Skeletal muscle satellite cell (primary cell): ENCODE results near the gene LGR4.
"Not testable (repeated sequence)": the region's sequence is repeated elsewhere in the genome, so short reads cannot be mapped to it uniquely, and the experiment has no call there.

Experiments used
- H3K27me3 ChIP-seq: 2 replicates; pipeline ENCODE4 v1.7.0; 2013; ENCODE audit warnings: low read length; ENCODE audit not compliant: control insufficient read depth, insufficient read depth
- H3K36me3 ChIP-seq: 2 replicates; pipeline ENCODE4 v1.7.0; 2013; ENCODE audit warnings: mild to moderate bottlenecking, control low read depth, low read length; ENCODE audit not compliant: insufficient read depth
- H3K4me1 ChIP-seq: 2 replicates; pipeline ENCODE4 v1.7.0; 2013; ENCODE audit warnings: low read length; ENCODE audit not compliant: control insufficient read depth, insufficient read depth
- H3K4me2 ChIP-seq: 2 replicates; pipeline ENCODE4 v1.7.0; 2013; ENCODE audit warnings: mild to moderate bottlenecking, low read length
- H3K4me3 ChIP-seq: 2 replicates; pipeline ENCODE4 v1.7.0; 2013; ENCODE audit warnings: low read length
- H3K9ac ChIP-seq: 2 replicates; pipeline ENCODE4 v1.7.0; 2013; ENCODE audit warnings: mild to moderate bottlenecking, low read depth, low read length, moderate library complexity
- H3K9me3 ChIP-seq: replicated peaks from 2 replicates; pipeline ENCODE4 v1.7.0; 2013; ENCODE audit warnings: mild to moderate bottlenecking, control low read depth, low read length

Gene LGR4

GRCh38 chr11:27455667-27456066 is 16.9 kb downstream of the LGR4 start:
- Histone ChIP-seq H3K36me3 (no peaks in the 10 kb centered on the region), H3K4me3 (no peak overlapping the region), H3K27me3 (no peaks in the 10 kb centered on the region), H3K4me2 (peak overlapping the region; percentile 16), H3K9ac (no peak overlapping the region), H3K9me3 (no peaks in the 10 kb centered on the region), H3K4me1 (peaks cover 22% of the 10 kb centered on the region)

DNA sequence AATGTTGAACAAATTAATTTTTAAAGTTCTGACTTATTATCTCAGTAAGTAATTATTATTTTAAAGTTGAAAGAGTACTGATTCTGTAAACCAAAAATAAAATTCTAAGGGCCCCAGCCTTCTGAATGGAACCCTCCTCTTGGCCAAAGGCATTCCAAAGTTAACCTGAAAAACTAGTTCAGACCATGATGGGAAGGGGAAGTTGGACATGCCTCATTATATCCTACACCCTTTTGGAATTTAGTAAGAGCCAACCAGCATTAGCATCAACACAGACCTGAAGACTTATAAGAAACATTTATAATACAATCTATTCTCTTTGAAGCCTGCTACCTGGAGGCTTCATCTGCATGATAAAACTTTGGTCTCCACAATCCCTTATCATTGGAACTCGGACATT is 18.9 kb downstream of the LGR4 start:
- Histone ChIP-seq H3K4me1 (peaks cover 22% of the 10 kb centered on the region), H3K9me3 (no peaks in the 10 kb centered on the region), H3K9ac (no peak overlapping the region), H3K4me2 (no peak overlapping the region), H3K4me3 (no peak overlapping the region), H3K27me3 (no peaks in the 10 kb centered on the region), H3K36me3 (no peaks in the 10 kb centered on the region)

DNA sequence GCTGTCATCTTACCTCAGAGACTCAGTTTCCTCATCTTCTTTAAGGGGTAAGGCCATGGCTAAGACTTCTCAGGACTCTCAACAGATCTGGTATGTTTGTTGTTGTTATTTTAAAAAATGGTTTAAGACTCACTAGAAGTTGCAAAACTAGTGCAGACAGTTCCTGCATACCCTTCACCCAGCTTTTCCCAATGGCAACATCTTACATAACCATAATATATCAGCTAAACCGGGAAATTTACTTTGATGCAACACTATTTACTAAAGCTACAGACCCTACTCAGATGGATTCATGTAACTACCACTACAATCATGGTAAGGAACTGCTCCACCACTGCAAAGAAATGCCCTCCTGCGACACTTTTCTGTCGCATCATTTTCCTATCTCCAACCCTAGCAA is 20.4 kb downstream of the LGR4 start:
- Histone ChIP-seq H3K9me3 (no peaks in the 10 kb centered on the region), H3K4me1 (peaks cover 22% of the 10 kb centered on the region), H3K9ac (no peak overlapping the region), H3K4me3 (no peak overlapping the region), H3K4me2 (no peak overlapping the region), H3K36me3 (no peaks in the 10 kb centered on the region), H3K27me3 (no peaks in the 10 kb centered on the region)

- Histone ChIP-seq H3K4me3 (no peak overlapping the region), H3K27me3 (no peaks in the 10 kb centered on the region), H3K9ac (no peak overlapping the region), H3K9me3 (no peaks in the 10 kb centered on the region), H3K36me3 (no peaks in the 10 kb centered on the region), H3K4me1 (peaks cover 17% of the 10 kb centered on the region), H3K4me2 (no peak overlapping the region)
Observed at GRCh38 chr11:27451244-27451965, 21.2 kb downstream of the LGR4 start.

GRCh38 chr11:27448184-27448540 is 24.4 kb downstream of the LGR4 start:
- not testable (repeated sequence) for H3K4me1 ChIP-seq, H3K27me3 ChIP-seq, H3K36me3 ChIP-seq, H3K4me2 ChIP-seq, H3K4me3 ChIP-seq, H3K9me3 ChIP-seq, H3K9ac ChIP-seq

GRCh38 chr11:27447288-27448183 is 25.1 kb downstream of the LGR4 start:
- Histone ChIP-seq H3K4me3 (no peak overlapping the region), H3K4me2 (no peak overlapping the region), H3K36me3 (no peaks in the 10 kb centered on the region), H3K9ac (no peak overlapping the region), H3K27me3 (no peaks in the 10 kb centered on the region), H3K9me3 (no peaks in the 10 kb centered on the region), H3K4me1 (peaks cover 9% of the 10 kb centered on the region)

DNA sequence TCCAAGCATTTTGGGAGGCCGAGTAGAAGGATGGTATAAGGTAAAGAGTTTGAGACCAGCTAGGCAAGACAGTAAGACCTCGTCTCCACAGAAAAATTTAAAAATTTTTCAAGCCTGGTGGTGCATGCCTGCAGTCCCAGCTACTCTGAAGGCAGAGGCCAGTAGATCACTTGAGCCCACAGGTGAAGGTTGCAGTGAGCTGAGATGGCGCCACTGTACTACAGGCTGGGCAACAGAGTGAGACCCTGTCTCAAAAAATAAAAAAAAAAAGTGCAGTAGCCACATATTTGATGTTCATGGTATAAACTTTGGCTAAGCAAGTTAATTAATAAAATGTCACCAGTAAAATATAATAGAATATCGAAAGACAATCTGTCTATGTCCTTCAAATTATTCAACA is 27.0 kb downstream of the LGR4 start:
- Histone ChIP-seq H3K9ac (no peak overlapping the region), H3K4me3 (no peak overlapping the region)

DNA sequence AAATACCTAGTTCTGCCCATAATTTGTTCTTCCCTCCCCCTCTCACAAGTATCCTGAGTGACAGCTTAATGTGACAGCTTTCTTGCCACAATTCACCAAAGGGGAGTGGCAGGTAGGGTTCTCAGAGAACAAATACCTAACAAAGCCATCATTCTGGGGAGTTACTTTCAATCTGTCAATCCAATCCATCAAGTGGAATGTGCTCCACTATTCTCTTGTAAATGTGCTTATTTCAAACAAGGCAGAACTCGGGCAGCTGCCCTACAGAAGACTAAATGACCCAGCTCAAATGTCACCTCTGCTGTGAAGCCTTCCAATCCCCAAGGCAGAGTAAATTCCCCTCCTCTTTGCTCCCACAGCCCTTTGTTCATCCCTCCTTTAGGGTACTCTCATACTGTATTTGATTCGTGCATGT is 27.8 kb downstream of the LGR4 start:
- H3K9me3 ChIP-seq = no peaks in the 10 kb centered on the region
- no peaks in the 10 kb centered on the region for H3K4me1 ChIP-seq
- no peak overlapping the region for H3K9ac ChIP-seq
- H3K4me2 ChIP-seq = no peak overlapping the region
- H3K36me3 ChIP-seq = no peaks in the 10 kb centered on the region
- no peak overlapping the region for H3K4me3 ChIP-seq
- peaks cover 4% of the 10 kb centered on the region for H3K27me3 ChIP-seq

More for the DNA sequence above, 27.0 kb downstream of the LGR4 start:
- Histone ChIP-seq H3K36me3 (no peaks in the 10 kb centered on the region), H3K4me2 (no peak overlapping the region), H3K4me1 (no peaks in the 10 kb centered on the region), H3K27me3 (peaks cover 4% of the 10 kb centered on the region), H3K9me3 (no peaks in the 10 kb centered on the region)

GRCh38 chr11:27443746-27444507 is 28.7 kb downstream of the LGR4 start:
- no peak overlapping the region for H3K9ac ChIP-seq
- peaks cover 4% of the 10 kb centered on the region for H3K27me3 ChIP-seq
- no peaks in the 10 kb centered on the region for H3K9me3 ChIP-seq
- no peak overlapping the region for H3K4me3 ChIP-seq
- H3K4me2 ChIP-seq = no peak overlapping the region
- no peaks in the 10 kb centered on the region for H3K4me1 ChIP-seq
- no peaks in the 10 kb centered on the region for H3K36me3 ChIP-seq

GRCh38 chr11:27443227-27443626 is 29.4 kb downstream of the LGR4 start:
- Histone ChIP-seq H3K4me1 (no peaks in the 10 kb centered on the region), H3K36me3 (no peaks in the 10 kb centered on the region), H3K4me3 (no peak overlapping the region), H3K9me3 (no peaks in the 10 kb centered on the region), H3K9ac (no peak overlapping the region), H3K27me3 (peaks cover 4% of the 10 kb centered on the region), H3K4me2 (no peak overlapping the region)

DNA sequence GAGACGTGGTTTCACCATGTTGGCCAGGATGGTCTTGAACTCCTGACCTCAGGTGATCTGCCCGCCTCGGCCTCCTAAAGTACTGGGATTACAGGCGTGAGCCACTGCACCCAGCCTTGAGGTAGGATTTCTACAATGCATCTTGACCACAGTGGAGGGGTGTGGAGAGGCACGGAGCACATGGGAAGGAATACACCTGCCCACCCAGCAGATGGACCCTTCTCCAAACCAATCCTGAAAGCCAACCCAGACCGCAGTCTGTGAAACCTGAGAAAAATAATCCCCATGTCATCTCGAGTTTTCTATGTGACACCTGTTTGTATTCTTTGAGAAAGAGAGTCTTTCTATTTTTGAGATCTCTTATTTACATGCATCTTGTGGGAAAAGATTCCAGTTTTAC is 32.5 kb downstream of the LGR4 start:
- Histone ChIP-seq H3K9ac (no peak overlapping the region), H3K9me3 (no peaks in the 10 kb centered on the region), H3K4me3 (no peak overlapping the region), H3K4me1 (no peaks in the 10 kb centered on the region), H3K36me3 (no peaks in the 10 kb centered on the region), H3K27me3 (peaks cover 4% of the 10 kb centered on the region), H3K4me2 (no peak overlapping the region)
